ENCODE measurements around the gene GUCY1A2.

GUCY1A2 gene

GRCh38 chr11:106856566-106856965, 161.7 kb downstream of the GUCY1A2 start:
- no peak for DNase-seq (ENCODE audit: low read depth)
- H3K4me3 ChIP-seq (ENCODE audit: low read depth, low read length), result no peak overlapping the region
- TF ChIP-seq, protein P1, sequence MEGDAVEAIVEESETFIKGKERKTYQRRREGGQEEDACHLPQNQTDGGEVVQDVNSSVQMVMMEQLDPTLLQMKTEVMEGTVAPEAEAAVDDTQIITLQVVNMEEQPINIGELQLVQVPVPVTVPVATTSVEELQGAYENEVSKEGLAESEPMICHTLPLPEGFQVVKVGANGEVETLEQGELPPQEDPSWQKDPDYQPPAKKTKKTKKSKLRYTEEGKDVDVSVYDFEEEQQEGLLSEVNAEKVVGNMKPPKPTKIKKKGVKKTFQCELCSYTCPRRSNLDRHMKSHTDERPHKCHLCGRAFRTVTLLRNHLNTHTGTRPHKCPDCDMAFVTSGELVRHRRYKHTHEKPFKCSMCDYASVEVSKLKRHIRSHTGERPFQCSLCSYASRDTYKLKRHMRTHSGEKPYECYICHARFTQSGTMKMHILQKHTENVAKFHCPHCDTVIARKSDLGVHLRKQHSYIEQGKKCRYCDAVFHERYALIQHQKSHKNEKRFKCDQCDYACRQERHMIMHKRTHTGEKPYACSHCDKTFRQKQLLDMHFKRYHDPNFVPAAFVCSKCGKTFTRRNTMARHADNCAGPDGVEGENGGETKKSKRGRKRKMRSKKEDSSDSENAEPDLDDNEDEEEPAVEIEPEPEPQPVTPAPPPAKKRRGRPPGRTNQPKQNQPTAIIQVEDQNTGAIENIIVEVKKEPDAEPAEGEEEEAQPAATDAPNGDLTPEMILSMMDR (IDR thresholded peaks at IDR 0.05; ENCODE audit: control insufficient read depth, extremely low read depth, insufficient read depth), result no peak

GRCh38 chr11:106854429-106854828, 163.8 kb downstream of the GUCY1A2 start:
- no peak for DNase-seq (ENCODE audit: low read depth)
- TF ChIP-seq, protein P1 (IDR thresholded peaks at IDR 0.05; ENCODE audit: control insufficient read depth, extremely low read depth, insufficient read depth), result no peak
- H3K4me3 ChIP-seq (ENCODE audit: low read depth, low read length), result no peak overlapping the region

- TF ChIP-seq, protein P1 (IDR thresholded peaks at IDR 0.05; ENCODE audit: control insufficient read depth, extremely low read depth, insufficient read depth), result no peak
- no peak overlapping the region for H3K4me3 ChIP-seq (ENCODE audit: low read depth, low read length)
- DNase-seq (ENCODE audit: low read depth), result no peak
Observed at GRCh38 chr11:106853850-106854401, 164.3 kb downstream of the GUCY1A2 start.

DNA sequence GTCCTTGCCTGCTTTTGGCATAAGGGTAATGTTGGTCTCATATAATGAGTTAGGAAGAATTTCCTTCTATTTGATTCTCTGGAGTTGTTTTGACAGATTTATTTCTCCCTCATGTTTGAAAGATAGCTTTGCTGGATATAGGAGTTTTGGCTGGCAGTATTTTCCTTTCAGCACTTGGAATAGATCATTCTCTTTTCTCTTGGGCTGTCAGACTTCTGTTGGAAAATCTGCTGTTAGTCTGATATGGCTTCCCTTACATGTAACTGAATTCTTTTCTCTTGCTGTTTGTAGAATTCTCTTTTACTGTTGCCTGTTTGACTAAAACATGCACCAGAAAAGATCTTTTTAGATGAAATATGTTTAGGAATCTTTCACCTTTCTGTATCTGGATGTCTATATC, 165.5 kb downstream of the GUCY1A2 start:
- H3K4me3 ChIP-seq (ENCODE audit: low read depth, low read length), result no peak overlapping the region
- no peak for DNase-seq (ENCODE audit: low read depth)
- TF ChIP-seq, protein P1 (IDR thresholded peaks at IDR 0.05; ENCODE audit: control insufficient read depth, extremely low read depth, insufficient read depth), result no peak

GRCh38 chr11:106848526-106848925, 169.8 kb downstream of the GUCY1A2 start:
- H3K4me3 ChIP-seq (ENCODE audit: low read depth, low read length), result no peak overlapping the region
- TF ChIP-seq, protein P1 (IDR thresholded peaks at IDR 0.05; ENCODE audit: control insufficient read depth, extremely low read depth, insufficient read depth), result no peak
- no peak for DNase-seq (ENCODE audit: low read depth)

DNA sequence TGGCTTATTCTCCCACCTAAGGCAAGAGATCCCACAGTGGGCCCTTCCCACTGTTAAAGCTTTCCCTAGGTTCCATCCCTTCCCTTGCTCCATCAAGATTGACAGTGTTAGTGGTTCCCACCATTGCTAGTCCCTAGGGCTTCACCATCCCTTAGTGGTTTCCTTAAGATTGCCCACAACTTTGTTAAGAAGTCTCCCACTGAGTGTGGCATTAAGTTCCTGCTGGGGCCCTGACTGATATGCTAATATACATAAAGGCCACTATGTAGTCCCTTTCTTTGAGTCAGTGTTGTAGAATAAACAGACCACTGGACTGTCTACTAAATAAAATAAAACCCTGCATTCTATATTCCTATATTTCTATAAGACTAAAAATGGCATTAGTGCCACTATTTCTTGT, 176.1 kb downstream of the GUCY1A2 start:
- no peak for DNase-seq (ENCODE audit: low read depth)
- H3K4me3 ChIP-seq (ENCODE audit: low read depth, low read length), result no peak overlapping the region
- TF ChIP-seq, protein P1 (IDR thresholded peaks at IDR 0.05; ENCODE audit: control insufficient read depth, extremely low read depth, insufficient read depth), result no peak

GRCh38 chr11:106840947-106841346, 177.3 kb downstream of the GUCY1A2 start:
- TF ChIP-seq, protein P1 (IDR thresholded peaks at IDR 0.05; ENCODE audit: control insufficient read depth, extremely low read depth, insufficient read depth), result no peak
- H3K4me3 ChIP-seq (ENCODE audit: low read depth, low read length), result no peak overlapping the region
- DNase-seq (ENCODE audit: low read depth), result no peak

Measured in LNCaP clone FGC (cell line).